HepG2 (cell line): ENCODE results near the gene GMPPA. TPM values are rescaled to one million over a fixed set of nuclear protein-coding genes. Genes with fewer than 3 reads are reported as not detected.

Experiments
- AGO1 ChIP-seq: fragments of 200-400 bp; formaldehyde crosslinking; IDR thresholded peaks from 2 replicates; pipeline ENCODE4 v1.6.1; 2017; ENCODE audit warnings: mild to moderate bottlenecking, low read depth, low read length, moderate library complexity; ENCODE audit not compliant: poor library complexity, severe bottlenecking
- EZH2 ChIP-seq: conservative IDR thresholded peaks from 2 replicates; pipeline ENCODE4 v1.6.1; 2012; ENCODE audit warnings: mild to moderate bottlenecking, low read depth, low read length, moderate library complexity
- FOXO4 ChIP-seq: sonication (generic); formaldehyde crosslinking; conservative IDR thresholded peaks from 2 replicates; pipeline ENCODE4 v1.8.1; 2023; ENCODE audit warnings: missing genetic modification reagents
- GFI1 ChIP-seq: sonication (generic); formaldehyde crosslinking; IDR thresholded peaks from 2 replicates; pipeline ENCODE4 v1.5.0; 2020; ENCODE audit warnings: missing genetic modification reagents, mild to moderate bottlenecking, borderline replicate concordance
- GLI4 ChIP-seq: sonication (generic); formaldehyde crosslinking; IDR thresholded peaks from 2 replicates; pipeline ENCODE4 v1.5.1; 2020; ENCODE audit warnings: missing genetic modification reagents, mild to moderate bottlenecking, moderate library complexity, borderline replicate concordance
- NFIB ChIP-seq: sonication (generic); formaldehyde crosslinking; IDR thresholded peaks from 2 replicates; pipeline ENCODE4 v1.9.0; 2021; ENCODE audit warnings: missing genetic modification reagents, mild to moderate bottlenecking, borderline replicate concordance
- RORA ChIP-seq: sonication (generic); formaldehyde crosslinking; IDR thresholded peaks from 2 replicates; pipeline ENCODE4 v1.5.0; 2020; ENCODE audit warnings: mild to moderate bottlenecking, missing genetic modification reagents, moderate library complexity
- SAP130 ChIP-seq: IDR thresholded peaks from 2 replicates; pipeline ENCODE4 v1.6.1; 2016; ENCODE audit warnings: low read depth
- SMYD3 ChIP-seq: sonication (generic); formaldehyde crosslinking; IDR thresholded peaks from 2 replicates; pipeline ENCODE4 v1.8.1; 2023; ENCODE audit warnings: mild to moderate bottlenecking, missing genetic modification reagents
- TBX2 ChIP-seq: sonication (generic); formaldehyde crosslinking; IDR thresholded peaks from 2 replicates; pipeline ENCODE4 v1.5.0; 2020; ENCODE audit warnings: missing genetic modification reagents, mild to moderate bottlenecking, borderline replicate concordance
- YEATS2 ChIP-seq: sonication (generic); formaldehyde crosslinking; IDR thresholded peaks from 2 replicates; pipeline ENCODE4 v1.4.0; 2020; ENCODE audit warnings: missing genetic modification reagents, borderline replicate concordance
- ZBTB10 ChIP-seq: sonication (generic); formaldehyde crosslinking; IDR thresholded peaks from 2 replicates; pipeline ENCODE4 v1.4.0; 2020; ENCODE audit warnings: missing genetic modification reagents, borderline replicate concordance
- ZNF18 ChIP-seq: sonication (generic); formaldehyde crosslinking; IDR thresholded peaks from 2 replicates; pipeline ENCODE4 v1.8.0; 2022; ENCODE audit warnings: mild to moderate bottlenecking, missing genetic modification reagents; ENCODE audit not compliant: insufficient replicate concordance
- ZNF224 ChIP-seq: sonication (generic); formaldehyde crosslinking; IDR thresholded peaks from 2 replicates; pipeline ENCODE4 v1.5.0; 2020; ENCODE audit warnings: mild to moderate bottlenecking, missing genetic modification reagents
- ZNF232 ChIP-seq: sonication (generic); formaldehyde crosslinking; IDR thresholded peaks from 2 replicates; pipeline ENCODE4 v1.4.0; 2020; ENCODE audit warnings: missing genetic modification reagents, borderline replicate concordance
- ZNF251 ChIP-seq: sonication (generic); formaldehyde crosslinking; IDR thresholded peaks from 2 replicates; pipeline ENCODE4 v1.9.0; 2021; ENCODE audit warnings: mild to moderate bottlenecking, missing genetic modification reagents
- ZNF329 ChIP-seq: sonication (generic); formaldehyde crosslinking; IDR thresholded peaks from 2 replicates; pipeline ENCODE4 v1.9.0; 2021; ENCODE audit warnings: low read depth, mild to moderate bottlenecking, missing genetic modification reagents
- ZNF619 ChIP-seq: sonication (generic); formaldehyde crosslinking; IDR thresholded peaks from 2 replicates; pipeline ENCODE4 v1.4.0; 2020; ENCODE audit warnings: mild to moderate bottlenecking, missing genetic modification reagents
- ZNF724P ChIP-seq: sonication (generic); formaldehyde crosslinking; IDR thresholded peaks from 2 replicates; pipeline ENCODE4 v1.8.0; 2022; ENCODE audit warnings: missing genetic modification reagents, borderline replicate concordance
- ZNF75D ChIP-seq: sonication (generic); formaldehyde crosslinking; IDR thresholded peaks from 2 replicates; pipeline ENCODE4 v1.8.1; 2023; ENCODE audit warnings: missing genetic modification reagents, mild to moderate bottlenecking, borderline replicate concordance
- ZNF761 ChIP-seq: sonication (generic); formaldehyde crosslinking; conservative IDR thresholded peaks from 2 replicates; pipeline ENCODE4 v1.4.0; 2020; ENCODE audit warnings: mild to moderate bottlenecking, missing genetic modification reagents
- ZSCAN21 ChIP-seq: sonication (generic); formaldehyde crosslinking; IDR thresholded peaks from 2 replicates; pipeline ENCODE4 v1.8.0; 2022; ENCODE audit warnings: mild to moderate bottlenecking, missing genetic modification reagents, moderate library complexity, borderline replicate concordance
- ZSCAN31 ChIP-seq: sonication (generic); formaldehyde crosslinking; IDR thresholded peaks from 2 replicates; pipeline ENCODE4 v1.5.0; 2020; ENCODE audit warnings: low read depth, mild to moderate bottlenecking, missing genetic modification reagents
- polyA plus RNA-seq, 8 experiments: library from polyadenylated mRNA; depleted of rRNA in 3 of 8; stranded (reverse) in 7 of 8; unstranded in 1 of 8; fragments of >200 nt; fragmentation: Illumina TruSeq in 4 of 8; extraction: Trizol in 4 of 8; gene quantifications; 2 replicates each; pipeline versions ENCODE4 v1.2.1 to v1.2.3, GENCODE V29; 2011 to 2016; ENCODE audit warnings: low read depth in 4 of 8, missing spikeins in 1 of 8, mixed read lengths in 1 of 8; ENCODE audit not compliant: insufficient read depth in 1 of 8
- total RNA-seq, 5 experiments: library from RNA; depleted of rRNA; stranded (reverse); fragments of >200 nt; fragmentation: Illumina TruSeq; extraction: Trizol; gene quantifications; 2 replicates each; pipeline ENCODE4 v1.2.3, GENCODE V29; 2016; ENCODE audit warnings: low read depth in 1 of 5

Gene GMPPA
- total and polyA plus RNA-seq, 2 of the 13 experiments (the other 11 are each of a cell fraction or from before 2014, with no cell fraction given), result 81.1 to 106 TPM

- TF ChIP-seq ZSCAN21 (CRISPR knock-in tag), result peak; percentile 77; the same call in 1 of the 2 replicates
- no peak for TF ChIP-seq AGO1
- no peak; the same call in 1 of the 2 replicates for TF ChIP-seq ZNF761 (CRISPR knock-in tag)
- TF ChIP-seq ZNF619 (CRISPR knock-in tag), result 0 out of 2 replicates have a peak, but pooled peaks have one; percentile 41
- peak; percentile 5; the same call in 1 of the 2 replicates for TF ChIP-seq GLI4
- TF ChIP-seq RORA, result no peak
- 0 out of 2 replicates have a peak, but pooled peaks have one; percentile 93 for TF ChIP-seq NFIB (CRISPR knock-in tag)
- TF ChIP-seq FOXO4 (CRISPR knock-in tag), result 0 out of 2 replicates have a peak, but pooled peaks have one; percentile 0
- no peak for TF ChIP-seq ZNF75D (CRISPR knock-in tag)
- TF ChIP-seq YEATS2 (CRISPR knock-in tag), result no peak
- no peak for TF ChIP-seq ZNF232 (CRISPR knock-in tag)
- 0 out of 2 replicates have a peak, but pooled peaks have one; percentile 84 for TF ChIP-seq ZSCAN31 (CRISPR knock-in tag)
- TF ChIP-seq ZNF724P (CRISPR knock-in tag), result no peak; the same call in 1 of the 2 replicates
- 0 out of 2 replicates have a peak, but pooled peaks have one; percentile 29 for TF ChIP-seq ZNF329
- TF ChIP-seq ZBTB10 (CRISPR knock-in tag), result 0 out of 2 replicates have a peak, but pooled peaks have one; percentile 7
- 0 out of 2 replicates have a peak, but pooled peaks have one; percentile 24 for TF ChIP-seq ZNF224 (CRISPR knock-in tag)
- peak; percentile 77; the same call in 1 of the 2 replicates for TF ChIP-seq SAP130 (CRISPR knock-in tag)
- peak; percentile 75; the same call in 1 of the 2 replicates for TF ChIP-seq EZH2
- TF ChIP-seq ZNF18 (CRISPR knock-in tag), result no peak
- TF ChIP-seq GFI1 (CRISPR knock-in tag), result 0 out of 2 replicates have a peak, but pooled peaks have one; percentile 43
- peak; percentile 74 for TF ChIP-seq TBX2
- TF ChIP-seq SMYD3 (CRISPR knock-in tag), result no peak
- no peak; the same call in 1 of the 2 replicates for TF ChIP-seq ZNF251 (CRISPR knock-in tag)
These were observed 1.0 kb upstream of the GMPPA start (continued) for GRCh38 chr2:219497495-219498279.
